CD1c-positive myeloid dendritic cell (primary cell): ENCODE measurements around the gene ROBO3.
A peak's percentile ranks its signal among the peaks of the same experiment; 100 is the strongest.

Experiments used
- DNase-seq: peaks from one replicate; pipeline ENCODE4 v3.0.0-alpha.2; 2016; ENCODE audit errors: extremely low spot score

The ROBO3 gene, protein sequence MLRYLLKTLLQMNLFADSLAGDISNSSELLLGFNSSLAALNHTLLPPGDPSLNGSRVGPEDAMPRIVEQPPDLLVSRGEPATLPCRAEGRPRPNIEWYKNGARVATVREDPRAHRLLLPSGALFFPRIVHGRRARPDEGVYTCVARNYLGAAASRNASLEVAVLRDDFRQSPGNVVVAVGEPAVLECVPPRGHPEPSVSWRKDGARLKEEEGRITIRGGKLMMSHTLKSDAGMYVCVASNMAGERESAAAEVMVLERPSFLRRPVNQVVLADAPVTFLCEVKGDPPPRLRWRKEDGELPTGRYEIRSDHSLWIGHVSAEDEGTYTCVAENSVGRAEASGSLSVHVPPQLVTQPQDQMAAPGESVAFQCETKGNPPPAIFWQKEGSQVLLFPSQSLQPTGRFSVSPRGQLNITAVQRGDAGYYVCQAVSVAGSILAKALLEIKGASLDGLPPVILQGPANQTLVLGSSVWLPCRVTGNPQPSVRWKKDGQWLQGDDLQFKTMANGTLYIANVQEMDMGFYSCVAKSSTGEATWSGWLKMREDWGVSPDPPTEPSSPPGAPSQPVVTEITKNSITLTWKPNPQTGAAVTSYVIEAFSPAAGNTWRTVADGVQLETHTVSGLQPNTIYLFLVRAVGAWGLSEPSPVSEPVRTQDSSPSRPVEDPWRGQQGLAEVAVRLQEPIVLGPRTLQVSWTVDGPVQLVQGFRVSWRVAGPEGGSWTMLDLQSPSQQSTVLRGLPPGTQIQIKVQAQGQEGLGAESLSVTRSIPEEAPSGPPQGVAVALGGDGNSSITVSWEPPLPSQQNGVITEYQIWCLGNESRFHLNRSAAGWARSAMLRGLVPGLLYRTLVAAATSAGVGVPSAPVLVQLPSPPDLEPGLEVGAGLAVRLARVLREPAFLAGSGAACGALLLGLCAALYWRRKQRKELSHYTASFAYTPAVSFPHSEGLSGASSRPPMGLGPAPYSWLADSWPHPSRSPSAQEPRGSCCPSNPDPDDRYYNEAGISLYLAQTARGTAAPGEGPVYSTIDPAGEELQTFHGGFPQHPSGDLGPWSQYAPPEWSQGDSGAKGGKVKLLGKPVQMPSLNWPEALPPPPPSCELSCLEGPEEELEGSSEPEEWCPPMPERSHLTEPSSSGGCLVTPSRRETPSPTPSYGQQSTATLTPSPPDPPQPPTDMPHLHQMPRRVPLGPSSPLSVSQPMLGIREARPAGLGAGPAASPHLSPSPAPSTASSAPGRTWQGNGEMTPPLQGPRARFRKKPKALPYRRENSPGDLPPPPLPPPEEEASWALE (N-terminal part only)

GRCh38 chr11:124865181-124865901, at the start of gene ROBO3:
TSS of gene ROBO3 (plus strand) at chr11:124865432. CDS start at chr11:124865578, 146 bp downstream.
- no peak for DNase-seq

DNA sequence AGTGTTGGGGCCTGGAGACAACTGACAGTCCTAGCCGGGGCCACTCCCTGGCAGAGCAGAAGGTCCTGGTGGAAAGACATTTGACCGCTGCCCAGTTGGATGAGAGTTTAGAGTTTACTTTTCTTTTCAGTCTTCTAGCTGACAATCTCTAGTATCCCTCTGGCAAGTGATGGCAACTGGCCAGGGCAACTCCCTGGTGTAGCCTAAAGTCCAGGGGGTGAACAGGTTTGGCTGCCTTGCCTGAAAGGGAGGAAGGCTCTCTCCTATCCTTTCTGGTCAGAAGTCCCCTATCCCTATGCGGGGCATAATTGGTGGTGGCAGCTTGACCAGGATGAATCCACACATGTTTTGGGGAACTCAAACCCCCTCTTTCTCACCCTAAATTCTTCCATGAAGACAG, 48.2 kb upstream of the ROBO3 start:
- no peak for DNase-seq

- no peak for DNase-seq
Measured at GRCh38 chr11:124821995-124822730, 43.1 kb upstream of the ROBO3 start.

GRCh38 chr11:124823512-124824376, 41.5 kb upstream of the ROBO3 start:
- no peak for DNase-seq

DNA sequence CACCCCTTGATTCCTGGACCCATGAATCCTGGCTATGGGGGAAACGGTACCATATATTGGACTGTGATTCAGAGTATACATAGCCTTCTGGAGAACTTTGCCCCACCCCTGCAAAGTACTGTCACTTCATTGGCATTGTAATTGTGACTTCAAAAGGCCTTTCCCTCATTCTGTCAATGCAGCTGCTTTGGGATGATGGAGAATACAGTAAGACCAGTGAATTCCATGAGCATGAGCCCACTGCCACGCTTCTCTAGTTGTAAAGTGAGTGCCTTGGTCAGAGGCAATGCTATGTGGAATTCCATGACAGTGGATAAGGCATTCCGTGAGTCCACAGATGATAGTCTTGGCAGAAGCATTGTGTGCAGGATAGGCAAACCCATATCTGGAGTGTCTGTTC, 39.4 kb upstream of the ROBO3 start:
- no peak for DNase-seq

GRCh38 chr11:124829986-124830385, 35.2 kb upstream of the ROBO3 start:
- no peak for DNase-seq

DNA sequence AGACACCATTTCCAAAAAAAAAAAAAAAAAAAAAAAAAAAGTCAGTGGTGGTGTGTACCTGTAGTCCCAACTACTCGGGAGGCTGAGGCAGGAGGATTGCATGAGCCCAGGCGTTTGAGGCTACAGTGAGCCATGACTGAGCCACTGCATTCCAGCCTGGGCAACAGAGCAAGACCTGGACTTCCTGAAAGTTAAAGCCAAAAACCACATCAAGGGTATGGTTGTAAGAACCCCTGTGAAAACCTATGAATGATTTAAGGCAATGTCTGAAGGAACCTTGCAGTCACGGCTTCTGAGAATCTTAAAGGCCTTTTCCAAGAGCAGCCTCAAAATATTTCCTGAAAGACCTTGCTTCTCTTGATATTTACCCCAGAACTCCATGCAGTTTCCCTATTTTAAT, 34.5 kb upstream of the ROBO3 start:
- DNase-seq, result no peak

- DNase-seq, result no peak
Measured at GRCh38 chr11:124831897-124832296, 33.3 kb upstream of the ROBO3 start.

DNA sequence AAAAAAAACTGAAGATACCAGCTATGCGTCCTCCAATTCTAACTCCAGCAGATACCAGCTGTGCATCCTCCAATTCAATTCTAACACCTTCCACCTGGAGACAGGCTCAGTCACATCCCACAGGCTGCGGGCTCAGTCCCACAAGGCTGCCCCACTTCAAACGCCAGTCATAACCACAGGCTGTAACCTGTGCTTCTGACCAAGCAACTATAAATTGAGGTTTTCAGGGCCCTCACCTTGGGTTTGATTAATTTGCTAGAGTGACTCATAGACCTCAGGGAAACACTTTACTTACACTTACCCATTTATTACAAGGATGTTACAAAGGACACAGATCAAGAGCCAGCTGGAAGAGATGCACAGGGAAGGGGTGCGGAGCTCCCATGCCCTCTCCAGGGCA, 32.7 kb upstream of the ROBO3 start:
- DNase-seq, result no peak

DNA sequence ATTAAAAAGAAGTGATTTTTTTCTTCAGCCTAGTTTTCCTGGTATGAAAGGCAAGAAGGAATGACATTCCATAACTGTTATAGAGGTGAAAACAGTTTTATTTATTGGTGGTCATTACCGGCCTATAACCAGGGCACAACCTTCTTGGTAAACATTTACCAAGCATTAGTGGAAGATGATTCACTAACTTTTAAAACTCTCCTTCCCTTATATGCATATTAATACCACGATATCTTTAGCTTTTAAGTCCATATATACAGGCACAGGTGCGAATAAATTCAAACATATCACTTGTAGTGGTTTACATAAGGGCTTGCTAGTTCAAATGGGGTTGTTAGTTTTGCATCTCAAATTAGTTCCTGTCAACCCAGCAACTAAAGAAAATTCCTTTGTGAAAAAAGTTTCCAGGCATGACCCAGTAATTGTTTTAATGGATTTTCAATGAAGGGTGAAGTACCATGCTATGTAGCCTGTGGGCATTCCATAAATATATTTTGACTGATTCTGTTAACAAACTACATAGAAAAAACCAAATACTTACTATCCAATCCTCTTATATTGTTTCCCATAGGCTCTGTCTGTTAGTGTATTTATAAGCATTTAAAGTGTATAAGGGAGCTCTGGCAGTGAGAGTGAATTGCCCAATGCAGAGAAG, 30.6 kb upstream of the ROBO3 start:
- DNase-seq, result no peak

DNA sequence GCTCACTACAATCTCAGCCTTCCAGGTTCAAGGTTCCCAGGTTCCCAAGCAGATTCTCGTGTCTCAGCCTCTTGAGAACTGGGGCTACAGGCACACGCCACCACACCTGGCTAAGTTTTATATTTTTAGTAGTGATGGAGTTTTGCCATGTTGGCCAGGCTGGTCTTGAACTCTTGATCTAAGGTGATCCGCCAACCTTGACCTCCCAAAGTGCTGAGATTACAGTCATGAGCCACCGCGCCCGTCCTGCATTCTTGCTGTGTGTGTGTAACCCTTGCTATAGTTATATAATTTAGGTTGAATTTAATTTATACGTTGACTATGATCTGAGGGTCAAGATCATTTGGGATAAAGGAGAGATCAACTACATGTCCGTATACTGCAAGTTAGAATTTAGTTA, 29.3 kb upstream of the ROBO3 start:
- DNase-seq, result no peak

- peak; percentile 58 for DNase-seq
Measured at GRCh38 chr11:124837491-124837856, 27.8 kb upstream of the ROBO3 start.

DNA sequence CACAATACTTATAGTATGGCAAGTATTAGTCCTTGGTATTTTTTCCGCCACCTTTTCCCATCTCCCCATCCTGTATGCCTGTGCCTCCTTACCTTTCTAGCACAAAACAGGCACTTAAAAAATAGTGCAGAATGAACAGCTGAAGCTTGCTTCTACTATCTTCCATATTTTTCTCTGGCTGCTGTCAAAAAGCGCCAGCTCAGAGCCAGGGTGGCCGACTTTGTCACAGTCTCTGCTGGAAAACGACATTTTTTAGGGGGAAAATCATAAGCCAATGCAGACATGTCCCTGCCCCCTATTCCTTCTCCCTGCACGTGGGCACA, 26.5 kb upstream of the ROBO3 start:
- no peak for DNase-seq

DNA sequence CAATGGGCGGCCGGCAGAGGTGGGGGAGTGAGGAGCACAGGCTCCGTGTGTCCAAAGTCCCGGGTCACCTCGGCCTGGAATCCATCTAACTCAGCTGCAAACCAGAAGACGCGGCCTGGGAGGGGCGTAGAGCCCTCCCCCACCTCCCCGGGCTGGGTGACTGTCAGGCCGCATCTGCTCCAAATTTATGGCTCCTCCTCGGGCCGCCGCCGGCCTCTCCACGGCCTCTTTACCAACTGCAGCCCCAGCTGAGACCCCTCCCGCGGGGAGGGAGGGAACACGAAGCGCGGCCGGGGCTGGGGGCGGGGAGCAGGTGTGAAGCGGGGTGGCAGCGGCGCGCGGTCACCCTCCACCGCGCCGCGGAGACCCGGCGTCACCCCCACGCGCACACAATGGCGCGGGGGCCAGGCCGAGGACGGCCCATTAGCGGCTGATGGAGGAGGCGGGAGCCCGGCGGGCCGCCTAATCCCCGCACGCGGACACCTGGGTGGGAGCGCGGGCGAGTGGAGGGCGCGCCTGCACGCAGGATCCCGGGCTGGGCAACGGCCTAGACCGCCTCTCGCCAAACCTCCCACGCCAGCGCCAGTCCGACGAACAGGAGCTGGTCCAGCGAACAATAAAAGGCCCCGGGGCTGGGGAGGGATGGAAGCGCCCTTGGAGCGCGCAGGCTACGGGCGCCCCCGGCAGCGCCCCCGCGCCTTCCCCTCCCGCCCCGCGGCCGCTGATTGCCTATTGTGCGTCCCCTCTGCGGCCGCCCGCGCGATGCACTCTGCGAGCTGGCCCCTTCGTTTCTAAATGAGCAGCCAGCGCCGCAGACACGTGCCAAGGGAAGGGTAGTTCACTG, 25.9 kb upstream of the ROBO3 start:
- DNase-seq, result peak; percentile 10

- no peak for DNase-seq
Measured at GRCh38 chr11:124839972-124840621, 25.1 kb upstream of the ROBO3 start.

GRCh38 chr11:124840666-124841065, 24.6 kb upstream of the ROBO3 start:
- DNase-seq, result no peak

DNA sequence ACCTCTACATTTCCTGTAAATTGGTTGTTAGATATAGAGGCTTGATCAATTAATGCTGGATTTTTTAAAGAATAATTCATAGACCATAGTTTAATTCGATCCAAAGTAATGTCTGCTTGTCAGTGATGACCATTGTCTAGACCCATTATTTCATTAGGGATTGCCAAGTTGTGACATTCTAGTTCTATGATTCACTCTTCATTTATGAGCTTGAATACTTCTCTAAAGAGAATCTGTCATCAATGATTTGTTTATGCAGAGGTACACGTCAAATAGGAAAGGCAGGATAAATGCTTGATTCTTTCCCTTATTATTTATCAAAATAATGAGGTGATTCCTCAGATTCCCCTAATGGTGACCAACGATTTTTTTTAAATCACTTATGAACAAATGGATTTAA, 24.0 kb upstream of the ROBO3 start:
- no peak for DNase-seq

DNA sequence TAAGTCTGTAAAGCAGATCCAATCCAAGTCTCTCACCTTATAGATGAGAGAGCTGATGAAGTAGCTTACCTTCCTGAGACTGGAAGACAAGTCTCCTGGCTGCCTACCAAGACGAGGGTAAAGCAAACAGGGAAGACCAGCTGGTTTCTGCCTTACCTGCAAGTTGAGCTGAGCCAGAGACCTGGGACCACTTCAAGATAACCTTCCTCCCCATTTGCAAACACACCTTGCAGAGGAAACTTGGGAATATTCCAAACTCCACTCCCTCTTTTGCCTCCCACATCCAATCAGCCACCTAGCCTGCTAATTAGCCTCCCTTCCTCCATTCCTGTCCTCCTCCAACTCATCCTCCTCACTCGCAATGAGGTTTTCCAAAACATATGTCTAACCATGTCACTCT, 23.4 kb upstream of the ROBO3 start:
- no peak for DNase-seq
